ENCODE measurements around the gene NLGN1. TPM values are rescaled to one million over a fixed set of nuclear protein-coding genes. Genes with fewer than 3 reads are reported as not detected.

Gene NLGN1
- total RNA-seq, 2 experiments from 2014 or later: not detected

GRCh38 chr3:174335324-174335723 lies 937.8 kb downstream of the NLGN1 start:
- H3K27ac Mint-ChIP-seq: no peak overlapping the region
- H3K27me3 Mint-ChIP-seq: no peaks in the 10 kb centered on the region
- no peaks in the 10 kb centered on the region for H3K4me1 Mint-ChIP-seq
- H3K4me3 Mint-ChIP-seq: no peak overlapping the region
- H3K9me3 Mint-ChIP-seq: peaks cover 4% of the 10 kb centered on the region
- H3K36me3 Mint-ChIP-seq: no peaks in the 10 kb centered on the region
- no peak for DNase-seq

GRCh38 chr3:174335910-174336309 lies 938.4 kb downstream of the NLGN1 start:
- no peak overlapping the region for H3K27ac Mint-ChIP-seq
- H3K36me3 Mint-ChIP-seq: no peaks in the 10 kb centered on the region
- H3K9me3 Mint-ChIP-seq: peaks cover 2% of the 10 kb centered on the region
- no peaks in the 10 kb centered on the region for H3K27me3 Mint-ChIP-seq
- H3K4me1 Mint-ChIP-seq: no peaks in the 10 kb centered on the region
- H3K4me3 Mint-ChIP-seq: no peak overlapping the region
- no peak for DNase-seq
